Measurements from ENCODE around the gene TOE1.

The TOE1 gene

DNA sequence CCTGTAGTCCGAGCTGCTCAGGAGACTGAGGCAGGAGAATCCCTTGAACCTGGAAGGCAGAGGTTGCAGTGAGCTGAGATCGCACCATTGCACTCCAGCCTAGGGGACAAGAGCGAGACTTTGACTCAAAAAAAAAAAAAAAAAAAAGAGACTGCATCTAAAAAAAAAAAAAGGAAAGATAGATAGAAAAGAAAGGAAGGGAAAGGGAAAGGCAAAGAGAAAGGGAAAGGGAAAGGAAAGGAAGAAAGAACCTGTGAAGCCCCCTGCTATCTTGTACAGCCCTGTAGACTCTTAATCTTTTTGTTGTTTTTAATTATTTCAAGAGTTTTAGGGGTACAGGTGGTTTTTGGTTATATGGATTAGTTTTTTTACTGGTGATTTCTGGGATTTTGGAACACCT is 46.2 kb downstream of the TOE1 start:
- H3K36me3 ChIP-seq (ENCODE audit: control insufficient read depth, low read depth, low read length) = no peaks in the 10 kb centered on the region
- H3K27me3 ChIP-seq (ENCODE audit: control insufficient read depth, insufficient read depth, low read length) = no peaks in the 10 kb centered on the region
- H3K9me3 ChIP-seq (ENCODE audit: control insufficient read depth, low read depth, low read length) = no peaks in the 10 kb centered on the region
- no peaks in the 10 kb centered on the region for H3K4me1 ChIP-seq (ENCODE audit: control insufficient read depth, low read depth, low read length)
- H3K27ac ChIP-seq (ENCODE audit: low read length) = no peak overlapping the region
- no peak overlapping the region for H3K4me3 ChIP-seq (ENCODE audit: low read length)
- no peak overlapping the region for H3K9ac ChIP-seq (ENCODE audit: low read length)
